HG02885 (cell line): ENCODE results near the gene IFIT1B.
"Not testable (repeated sequence)": the region's sequence is repeated elsewhere in the genome, so short reads cannot be mapped to it uniquely, and the experiment has no call there.

Experiments used
- ATAC-seq: cut with Tn5 transposase; IDR thresholded peaks from one replicate; pipeline ENCODE4 v1.9.1; 2021; ENCODE audit warnings: mild to moderate bottlenecking; ENCODE audit not compliant: unreplicated experiment, poor library complexity

IFIT1B gene

DNA sequence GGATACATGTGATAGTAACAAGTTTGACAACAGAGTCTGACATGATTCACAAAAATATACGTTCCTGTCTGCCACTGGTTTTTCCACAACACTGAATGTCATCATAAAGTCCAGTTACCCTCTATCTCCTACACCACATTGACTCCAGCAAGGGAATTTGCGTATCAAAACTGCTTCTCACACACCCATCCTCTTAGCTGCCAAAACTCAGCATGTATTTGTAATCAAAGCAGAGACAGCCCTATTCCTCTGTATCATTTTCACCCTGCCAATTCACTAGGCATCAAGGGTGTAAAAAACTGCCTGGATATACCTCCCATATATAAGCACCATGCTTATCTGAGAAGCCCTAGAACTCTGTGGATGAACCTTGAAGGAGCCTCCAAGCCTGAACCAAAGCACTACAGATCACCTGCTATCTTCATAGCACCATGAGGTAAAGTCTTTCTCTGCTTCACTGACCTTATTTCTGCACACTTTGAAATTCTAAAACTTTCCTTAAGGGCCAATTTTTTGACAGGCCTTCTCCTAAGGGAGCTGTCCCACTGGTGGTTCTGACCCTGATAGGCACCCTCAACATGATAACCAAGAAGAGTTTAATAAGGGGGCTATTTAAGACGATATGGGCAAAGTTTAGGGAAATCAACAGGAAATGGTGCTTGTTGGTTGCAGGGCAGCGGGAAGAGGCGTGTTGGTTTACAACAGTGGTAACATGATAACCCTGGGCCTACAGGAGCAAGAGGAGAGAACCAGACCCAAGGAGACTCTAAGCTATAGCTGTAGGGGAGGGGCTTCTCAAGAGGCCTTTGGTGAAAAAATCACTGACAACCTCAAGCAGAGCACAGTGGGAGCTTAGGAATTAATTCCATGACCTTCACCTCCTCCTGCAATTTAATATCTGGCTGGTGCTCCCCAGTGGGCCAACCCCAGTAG is at the start of gene IFIT1B:
Gene IFIT1B, plus strand, starts transcription at position 352 of the 933 bp plus-strand sequence. Its CDS starts 80 bp downstream, at position 432.
- no peak for ATAC-seq

DNA sequence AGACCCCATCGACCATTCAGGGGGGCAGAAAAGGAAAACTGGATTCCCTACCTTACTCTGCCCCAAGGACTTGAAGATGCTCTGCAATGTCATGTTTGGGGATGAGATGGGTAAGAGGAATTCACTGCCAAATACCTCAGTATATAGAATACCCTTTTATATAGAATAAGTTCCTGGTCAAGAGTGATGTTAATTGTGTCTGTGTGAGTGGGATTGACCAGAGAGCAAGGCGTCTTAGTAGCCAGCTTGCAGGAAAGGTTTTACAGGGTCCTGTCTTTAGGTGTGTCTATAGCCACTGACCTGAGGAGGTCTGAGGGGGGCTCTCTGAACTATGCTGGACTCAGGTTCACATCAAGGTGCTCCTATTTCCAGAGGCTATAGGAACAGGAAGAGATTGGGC is 48.7 kb upstream of the IFIT1B start:
- ATAC-seq: no peak

DNA sequence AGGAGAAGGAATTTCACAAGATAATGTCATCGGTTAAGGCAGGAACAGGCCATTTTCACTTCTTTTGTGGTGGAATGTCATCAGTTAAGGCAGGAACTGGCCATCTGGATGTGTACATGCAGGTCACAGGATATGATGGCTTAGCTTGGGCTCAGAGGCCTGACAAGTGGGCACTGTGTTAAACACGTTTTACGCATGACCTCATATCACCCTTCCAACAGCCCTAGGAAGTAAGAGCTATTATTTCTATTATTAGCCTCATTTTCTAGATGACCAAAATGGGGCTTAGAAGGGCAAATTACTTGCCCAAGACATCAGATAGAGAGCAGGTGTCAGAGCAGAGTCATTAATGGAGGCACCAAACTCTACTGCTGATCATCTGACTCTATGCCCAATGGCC is 47.8 kb upstream of the IFIT1B start:
- ATAC-seq: not testable (repeated sequence)

- no peak for ATAC-seq
Measured at GRCh38 chr10:89330537-89331212, 47.2 kb upstream of the IFIT1B start.

DNA sequence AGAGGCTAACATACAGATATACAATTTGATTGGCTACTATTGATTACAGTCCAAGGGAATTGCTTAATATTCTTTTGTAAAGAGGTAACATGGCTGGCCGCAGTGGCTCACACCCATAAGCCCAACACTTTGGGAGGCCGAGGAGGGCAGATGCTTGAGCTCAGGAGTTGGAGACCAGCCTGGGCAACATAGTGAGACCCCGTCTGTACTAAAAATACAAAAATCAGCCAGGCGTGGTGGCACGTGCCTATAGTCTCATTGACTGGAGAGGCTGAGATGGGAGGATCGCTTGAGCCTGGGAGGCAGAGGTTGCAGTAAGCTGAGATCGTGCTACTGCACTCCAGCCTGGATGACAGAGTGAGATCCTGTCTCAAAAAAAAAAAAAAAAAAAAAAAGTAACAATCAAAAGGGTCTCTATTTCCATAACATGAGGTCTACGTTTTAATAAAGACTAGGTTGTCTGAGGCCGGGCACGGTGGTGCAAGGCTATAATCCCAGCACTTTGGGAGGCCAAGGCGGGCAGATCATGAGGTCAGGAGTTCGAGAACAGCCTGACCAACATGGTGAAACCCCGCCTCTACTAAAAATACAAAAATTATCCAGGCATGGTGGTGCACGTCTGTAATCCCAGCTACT is 46.3 kb upstream of the IFIT1B start:
- ATAC-seq: not testable (repeated sequence)

- ATAC-seq: peak; percentile 49
Measured at GRCh38 chr10:89332123-89332633, 45.7 kb upstream of the IFIT1B start.

GRCh38 chr10:89335226-89335625 is 42.6 kb upstream of the IFIT1B start:
- no peak for ATAC-seq

- ATAC-seq: no peak
Measured at GRCh38 chr10:89336241-89336640, 41.6 kb upstream of the IFIT1B start.

GRCh38 chr10:89337484-89337883 is 40.4 kb upstream of the IFIT1B start:
- ATAC-seq: peak; percentile 25

DNA sequence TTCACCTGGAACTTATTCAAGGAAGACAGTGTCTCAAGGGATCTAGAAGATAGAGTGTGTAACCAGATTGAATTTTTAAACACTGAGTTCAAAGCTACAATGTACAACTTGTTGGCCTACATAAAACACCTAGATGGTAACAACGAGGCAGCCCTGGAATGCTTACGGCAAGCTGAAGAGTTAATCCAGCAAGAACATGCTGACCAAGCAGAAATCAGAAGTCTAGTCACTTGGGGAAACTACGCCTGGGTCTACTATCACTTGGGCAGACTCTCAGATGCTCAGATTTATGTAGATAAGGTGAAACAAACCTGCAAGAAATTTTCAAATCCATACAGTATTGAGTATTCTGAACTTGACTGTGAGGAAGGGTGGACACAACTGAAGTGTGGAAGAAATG is 39.1 kb upstream of the IFIT1B start:
- ATAC-seq: no peak

GRCh38 chr10:89339875-89340274 is 38.0 kb upstream of the IFIT1B start:
- ATAC-seq: no peak

- ATAC-seq: no peak
Measured at GRCh38 chr10:89341649-89342048, 36.2 kb upstream of the IFIT1B start.

GRCh38 chr10:89342206-89342958 is 35.5 kb upstream of the IFIT1B start:
- ATAC-seq: no peak

GRCh38 chr10:89343089-89343767 is 34.6 kb upstream of the IFIT1B start:
- ATAC-seq: no peak

GRCh38 chr10:89344156-89344555 is 33.7 kb upstream of the IFIT1B start:
- no peak for ATAC-seq

DNA sequence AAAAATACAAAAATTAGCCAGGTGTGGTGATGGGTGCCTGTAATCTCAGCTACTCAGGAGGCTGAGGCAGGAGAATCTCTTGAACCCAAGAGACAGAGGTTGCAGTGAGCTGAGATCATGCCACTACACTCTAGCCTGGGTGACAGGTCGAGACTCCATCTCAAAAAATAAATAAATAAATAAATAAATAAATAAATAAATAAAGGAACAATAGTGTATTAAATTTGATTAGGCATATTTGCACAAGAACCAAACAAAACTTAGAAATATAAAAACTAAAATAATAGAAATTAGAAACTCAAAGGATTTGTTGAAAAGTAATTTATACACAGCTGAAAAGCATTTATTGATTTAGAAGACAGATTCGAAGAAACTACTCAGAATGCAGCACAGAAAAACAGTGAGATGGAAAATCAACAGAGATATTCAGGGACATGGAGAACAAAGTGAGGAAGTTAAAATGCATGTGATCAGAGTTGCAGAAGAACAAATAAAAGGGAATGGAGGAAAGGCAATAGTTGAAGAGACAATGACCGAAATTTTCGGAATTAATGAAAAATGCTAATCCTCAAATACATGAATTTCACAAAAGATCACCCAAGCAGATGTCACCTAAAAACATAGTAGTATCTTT is 32.4 kb upstream of the IFIT1B start:
- ATAC-seq: no peak

DNA sequence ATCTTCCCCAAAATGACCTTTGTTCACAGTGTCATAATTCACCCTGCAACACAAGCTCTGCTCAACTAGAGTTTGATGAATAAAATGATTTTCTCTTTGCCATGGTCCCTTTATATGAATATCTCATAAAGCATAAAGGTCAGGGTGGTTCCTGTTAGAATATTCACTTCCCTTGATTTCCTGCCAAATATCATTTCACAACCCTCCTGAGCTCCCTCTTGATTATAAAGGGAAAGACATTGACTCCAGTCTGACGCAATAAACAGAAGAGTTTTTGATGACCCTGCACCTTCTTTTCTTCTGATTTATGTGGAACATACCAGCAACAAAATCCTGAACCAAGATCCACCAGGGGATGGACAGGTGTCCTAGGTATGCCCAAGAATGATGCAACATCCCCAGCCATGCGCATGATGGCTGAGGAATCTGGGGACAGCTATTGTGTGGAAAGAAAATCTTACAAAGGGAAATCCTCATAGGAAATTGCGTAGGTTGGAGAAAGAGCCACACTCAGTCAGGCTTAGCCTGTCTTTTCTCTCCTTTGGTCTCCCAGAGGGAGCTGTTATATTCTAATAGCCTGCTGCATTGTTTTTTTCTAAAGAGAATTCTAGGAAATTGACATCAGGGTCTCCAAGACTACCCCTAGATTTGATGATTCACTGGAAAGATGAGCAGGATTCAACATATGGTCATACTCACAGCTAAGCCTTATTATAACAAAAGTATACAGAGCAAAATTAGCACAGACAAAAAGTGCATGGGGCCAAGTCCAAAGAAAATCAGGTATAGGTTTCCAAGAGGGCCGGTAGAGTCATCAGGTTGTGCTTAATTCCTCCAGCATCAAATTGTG is 31.2 kb upstream of the IFIT1B start:
- no peak for ATAC-seq
